MM.1S (cell line): ENCODE data around the gene SUSD3.

Source experiments
- CTCF ChIP-seq: fragments of 300-600 bp; sonication (generic); IDR thresholded peaks from 2 replicates; pipeline ENCODE4 v1.5.1; 2016; ENCODE audit warnings: antibody characterized with exemption, low read length, mixed read lengths
- EZH2 ChIP-seq: fragments of 300-600 bp; sonication (generic); optimal IDR thresholded peaks from 2 replicates; pipeline ENCODE3; 2017; ENCODE audit warnings: low read depth, mild to moderate bottlenecking, antibody characterized with exemption, low read length, mixed read lengths

- TF ChIP-seq CTCF (no peak), EZH2 (no peak)
Observed at GRCh38 chr9:93012963-93013855, 45.3 kb upstream of the SUSD3 start.
